ENCODE data around the gene GDF9.

- TF ChIP-seq CTCF (IDR thresholded peaks at IDR 0.05): no peak
- TF ChIP-seq POLR2A (IDR thresholded peaks at IDR 0.05): no peak
Observed at GRCh38 chr5:132828846-132829494, 37.3 kb downstream of the GDF9 start.
